Peyer's patch (tissue), 4 donors: Measurements from ENCODE around the gene OR6B2. TPM values are rescaled to one million over a fixed set of nuclear protein-coding genes. Genes with fewer than 3 reads are reported as not detected.

Experiments
- DNase-seq, 3 donors: peaks; one replicate each; pipeline ENCODE4 v3.0.0-alpha.2; 2017 to 2019
- H3K27ac ChIP-seq, 4 donors: fragments of 200-600 bp; sonication (generic); one replicate each; pipeline ENCODE4 v1.5.1; 2016 to 2019
- H3K27me3 ChIP-seq, 2 donors: fragments of 200-600 bp; sonication (generic); one replicate each; pipeline ENCODE4 v1.5.1; 2019
- H3K36me3 ChIP-seq, 3 donors: fragments of 200-600 bp; sonication (generic); one replicate each; pipeline ENCODE4 v1.5.1; 2016 to 2019
- H3K4me1 ChIP-seq, 4 donors: fragments of 200-600 bp; sonication (generic); one replicate each; pipeline ENCODE4 v1.5.1; 2016 to 2019
- H3K4me3 ChIP-seq, 4 donors: fragments of 200-600 bp; sonication (generic); 1 replicate in 3 of 4; 2 replicates in 1 of 4; pipeline ENCODE4 v1.5.1; 2016 to 2019; ENCODE audit warnings: mild to moderate bottlenecking in 1 of 4
- H3K9me3 ChIP-seq, 4 donors: fragments of 200-600 bp; sonication (generic); one replicate each; pipeline ENCODE4 v1.5.1; 2016 to 2019; ENCODE audit warnings: mild to moderate bottlenecking in 1 of 4
- CTCF ChIP-seq, 6 experiments: fragments of 450-650 bp in 4 of 6; fragments of 200-600 bp in 2 of 6; sonication (generic) in 1 of 6; IDR thresholded peaks; one replicate each; pipeline ENCODE4 v1.5.1; 2017 to 2019; ENCODE audit warnings: antibody characterized with exemption in 6 of 6, mild to moderate bottlenecking in 3 of 6, moderate library complexity in 1 of 6
- POLR2A ChIP-seq, 2 donors: fragments of 450-650 bp; IDR thresholded peaks; one replicate each; pipeline ENCODE4 v1.5.1; 2017; ENCODE audit warnings: antibody characterized with exemption in 2 of 2, mild to moderate bottlenecking in 2 of 2, moderate library complexity in 2 of 2
- total RNA-seq, 4 donors: library from RNA; depleted of rRNA; stranded (reverse); fragments of >200 nt; gene quantifications; one replicate each; pipeline ENCODE4 v1.1.0, GENCODE V29; 2016

Gene OR6B2
- total RNA-seq, 4 donors from 2014 or later, result not detected

- peaks cover 0 to 45% (median 0%) of the 10 kb centered on the region in 3 donors for H3K36me3 ChIP-seq
- DNase-seq, result peak; percentile 62 to 86 (median 80)
- H3K9me3 ChIP-seq, result no peaks in the 10 kb centered on the region
- TF ChIP-seq CTCF (IDR thresholded peaks at IDR 0.05) (peak in 5 of 6 experiments; percentile 37 to 66 (median 58)), POLR2A (IDR thresholded peaks at IDR 0.05) (no peak)
- H3K4me1 ChIP-seq, result peaks cover 0 to 21% (median 4%) of the 10 kb centered on the region in 4 donors
- no peaks in the 10 kb centered on the region for H3K27me3 ChIP-seq
- no peak overlapping the region for H3K27ac ChIP-seq
- no peak overlapping the region for H3K4me3 ChIP-seq
These were observed 8.6 kb downstream of the OR6B2 start for GRCh38 chr2:240021488-240022104.

GRCh38 chr2:240018071-240018750, 12.0 kb downstream of the OR6B2 start:
- no peaks in the 10 kb centered on the region for H3K27me3 ChIP-seq
- no peak for DNase-seq
- TF ChIP-seq CTCF (IDR thresholded peaks at IDR 0.05), result no peak
- no peak for TF ChIP-seq POLR2A (IDR thresholded peaks at IDR 0.05)
- peaks cover 0 to 8% (median 0%) of the 10 kb centered on the region in 4 donors for H3K4me1 ChIP-seq
- no peaks in the 10 kb centered on the region for H3K9me3 ChIP-seq
- H3K36me3 ChIP-seq, result peaks cover 0 to 78% (median 0%) of the 10 kb centered on the region in 3 donors
- no peak overlapping the region for H3K4me3 ChIP-seq
- H3K27ac ChIP-seq, result no peak overlapping the region

- DNase-seq, result no peak
- H3K27me3 ChIP-seq, result no peaks in the 10 kb centered on the region
- no peaks in the 10 kb centered on the region for H3K4me1 ChIP-seq
- H3K4me3 ChIP-seq, result no peak overlapping the region
- peaks cover 0 to 97% (median 2%) of the 10 kb centered on the region in 3 donors for H3K36me3 ChIP-seq
- TF ChIP-seq CTCF (IDR thresholded peaks at IDR 0.05), result no peak
- no peak for TF ChIP-seq POLR2A (IDR thresholded peaks at IDR 0.05)
- H3K9me3 ChIP-seq, result no peaks in the 10 kb centered on the region
- no peak overlapping the region for H3K27ac ChIP-seq
These were observed 15.9 kb downstream of the OR6B2 start for GRCh38 chr2:240014327-240014726.

GRCh38 chr2:240013343-240013742, 16.9 kb downstream of the OR6B2 start:
- TF ChIP-seq POLR2A (IDR thresholded peaks at IDR 0.05), result no peak
- TF ChIP-seq CTCF (IDR thresholded peaks at IDR 0.05), result peak in 2 of 6 experiments; percentile 31
- Histone ChIP-seq H3K4me1 (no peaks in the 10 kb centered on the region), H3K27ac (no peak overlapping the region), H3K36me3 (peaks cover 0 to 98% (median 3%) of the 10 kb centered on the region in 3 donors), H3K27me3 (no peaks in the 10 kb centered on the region), H3K4me3 (no peak overlapping the region), H3K9me3 (no peaks in the 10 kb centered on the region)
- DNase-seq, result no peak

GRCh38 chr2:240002983-240003382, 27.2 kb downstream of the OR6B2 start:
- no peak for DNase-seq
- Histone ChIP-seq H3K4me3 (no peak overlapping the region), H3K9me3 (no peaks in the 10 kb centered on the region), H3K27me3 (no peaks in the 10 kb centered on the region), H3K27ac (no peak overlapping the region), H3K4me1 (no peaks in the 10 kb centered on the region), H3K36me3 (peaks cover 0 to 86% (median 2%) of the 10 kb centered on the region in 3 donors)
- TF ChIP-seq CTCF (IDR thresholded peaks at IDR 0.05), result no peak
- no peak for TF ChIP-seq POLR2A (IDR thresholded peaks at IDR 0.05)
